Measurements from ENCODE around the gene ANKS1A. TPM values are rescaled to one million over a fixed set of nuclear protein-coding genes. Genes with fewer than 3 reads are reported as not detected.

The ANKS1A gene
- total RNA-seq, 1 experiment from 2014 or later, result 35.0 TPM

DNA sequence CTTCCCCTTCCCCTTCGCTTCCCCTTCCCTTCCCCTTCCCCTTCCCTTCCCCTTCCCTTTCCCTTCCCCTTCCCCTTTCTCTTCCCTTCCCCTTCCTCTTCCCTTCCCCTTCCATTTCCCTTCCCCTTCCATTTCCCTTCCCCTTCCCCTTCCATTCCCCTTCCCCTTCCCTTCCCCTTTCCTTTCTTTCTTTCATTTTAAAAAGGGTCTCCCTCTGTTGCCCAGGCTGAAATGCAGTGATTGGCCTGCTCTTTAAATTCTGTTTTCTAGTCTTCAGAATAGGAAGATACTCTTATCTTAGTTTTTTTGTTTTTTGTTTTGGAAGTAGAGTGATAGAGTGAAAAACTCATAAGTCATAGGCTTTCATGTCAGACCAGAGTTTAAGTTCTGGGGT is 85.2 kb downstream of the ANKS1A start:
- DNase-seq (ENCODE audit: low spot score) (no peak), ATAC-seq (no peak)
- ChIA-PET POLR2A (no interaction called here), CTCF (interaction anchor here (1.5 kb wide), 1 partner anchor 166 kb away, joined by 5 read pairs; no protein-coding TSS in a partner anchor)
- TF ChIP-seq ZNF425 (CRISPR knock-in tag; conservative IDR thresholded peaks at IDR 0.05) (no peak), ZNF396 (CRISPR knock-in tag; IDR thresholded peaks at IDR 0.05; ENCODE audit: borderline replicate concordance) (no peak), GTF2I (CRISPR knock-in tag; conservative IDR thresholded peaks at IDR 0.05) (no peak), EMX1 (CRISPR knock-in tag; IDR thresholded peaks at IDR 0.05) (no peak), SMAD3 (CRISPR knock-in tag; IDR thresholded peaks at IDR 0.05; ENCODE audit: borderline replicate concordance) (no peak), ERG (CRISPR knock-in tag; IDR thresholded peaks at IDR 0.05) (no peak), ZNF138 (CRISPR knock-in tag; conservative IDR thresholded peaks at IDR 0.05) (no peak), HMGXB4 (CRISPR knock-in tag; IDR thresholded peaks at IDR 0.05) (no peak), FOXK1 (CRISPR knock-in tag; IDR thresholded peaks at IDR 0.05) (no peak), ZNF671 (CRISPR knock-in tag; IDR thresholded peaks at IDR 0.05) (no peak), MAX (CRISPR knock-in tag; IDR thresholded peaks at IDR 0.05) (no peak), ZBTB21 (CRISPR knock-in tag; IDR thresholded peaks at IDR 0.05; ENCODE audit: borderline replicate concordance) (no peak), NFYB (CRISPR knock-in tag; conservative IDR thresholded peaks at IDR 0.05; ENCODE audit: low read depth) (no peak), NR2C2 (CRISPR knock-in tag; IDR thresholded peaks at IDR 0.05) (no peak), JAZF1 (CRISPR knock-in tag; IDR thresholded peaks at IDR 0.05) (no peak), MYBL2 (CRISPR knock-in tag; IDR thresholded peaks at IDR 0.05) (no peak), IRF1 (CRISPR knock-in tag; IDR thresholded peaks at IDR 0.05) (no peak), ZNF416 (CRISPR knock-in tag; IDR thresholded peaks at IDR 0.05) (no peak)
- TF ChIP-seq, protein P1, sequence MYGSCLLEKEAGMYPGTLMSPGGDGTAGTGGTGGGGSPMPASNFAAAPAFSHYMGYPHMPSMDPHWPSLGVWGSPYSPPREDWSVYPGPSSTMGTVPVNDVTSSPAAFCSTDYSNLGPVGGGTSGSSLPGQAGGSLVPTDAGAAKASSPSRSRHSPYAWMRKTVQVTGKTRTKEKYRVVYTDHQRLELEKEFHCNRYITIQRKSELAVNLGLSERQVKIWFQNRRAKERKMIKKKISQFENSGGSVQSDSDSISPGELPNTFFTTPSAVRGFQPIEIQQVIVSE (CRISPR knock-in tag; IDR thresholded peaks at IDR 0.05; ENCODE audit: borderline replicate concordance), result no peak
- Mint-ChIP-seq H3K27ac (no peak overlapping the region; the same call in 1 of the 2 replicates), H3K4me3 (no peak overlapping the region), H3K36me3 (peaks cover 12% of the 10 kb centered on the region; the same call in 1 of the 2 replicates), H3K27me3 (ENCODE audit: low read depth) (no peaks in the 10 kb centered on the region), H3K4me1 (peaks cover 3% of the 10 kb centered on the region; the same call in 1 of the 2 replicates), H3K9me3 (no peaks in the 10 kb centered on the region)

- H3K36me3 Mint-ChIP-seq, result 0 out of 2 replicates have a peak, but pooled peaks cover 2% of the 10 kb centered on the region
- no peak overlapping the region for H3K4me3 Mint-ChIP-seq
- H3K4me1 Mint-ChIP-seq, result peaks cover 3% of the 10 kb centered on the region; the same call in 1 of the 2 replicates
- ATAC-seq, result no peak
- POLR2A ChIA-PET, result interaction anchor here (0.6 kb wide), 2 partner anchors 99 to 190 kb away, joined by 4 to 6 read pairs; no protein-coding TSS in a partner anchor
- no peak overlapping the region for H3K27ac Mint-ChIP-seq
- no peak for DNase-seq (ENCODE audit: low spot score)
- H3K9me3 Mint-ChIP-seq, result no peaks in the 10 kb centered on the region
- CTCF ChIA-PET, result interaction anchor here (0.6 to 1.8 kb wide), 2 partner anchors 10 to 923 kb away, joined by 5 to 9 read pairs; no protein-coding TSS in a partner anchor
- no peaks in the 10 kb centered on the region for H3K27me3 Mint-ChIP-seq (ENCODE audit: low read depth)
- TF ChIP-seq ARID4B (CRISPR knock-in tag; IDR thresholded peaks at IDR 0.05; ENCODE audit: borderline replicate concordance), result no peak
- no peak for TF ChIP-seq FOXK1 (CRISPR knock-in tag; IDR thresholded peaks at IDR 0.05)
- no peak for TF ChIP-seq ERG (CRISPR knock-in tag; IDR thresholded peaks at IDR 0.05)
- TF ChIP-seq SP1 (CRISPR knock-in tag; conservative IDR thresholded peaks at IDR 0.05), result no peak
- no peak for TF ChIP-seq TCF7 (CRISPR knock-in tag; IDR thresholded peaks at IDR 0.05; ENCODE audit: low read depth)
- no peak for TF ChIP-seq KAT7 (CRISPR knock-in tag; IDR thresholded peaks at IDR 0.05; ENCODE audit: borderline replicate concordance)
Measured at GRCh38 chr6:34976239-34976638, 87.2 kb downstream of the ANKS1A start.

All from WTC11 (cell line).